ENCODE measurements around the gene XXYLT1.
"Not testable (repeated sequence)": the region's sequence is repeated elsewhere in the genome, so short reads cannot be mapped to it uniquely, and the experiment has no call there.

Gene XXYLT1

DNA sequence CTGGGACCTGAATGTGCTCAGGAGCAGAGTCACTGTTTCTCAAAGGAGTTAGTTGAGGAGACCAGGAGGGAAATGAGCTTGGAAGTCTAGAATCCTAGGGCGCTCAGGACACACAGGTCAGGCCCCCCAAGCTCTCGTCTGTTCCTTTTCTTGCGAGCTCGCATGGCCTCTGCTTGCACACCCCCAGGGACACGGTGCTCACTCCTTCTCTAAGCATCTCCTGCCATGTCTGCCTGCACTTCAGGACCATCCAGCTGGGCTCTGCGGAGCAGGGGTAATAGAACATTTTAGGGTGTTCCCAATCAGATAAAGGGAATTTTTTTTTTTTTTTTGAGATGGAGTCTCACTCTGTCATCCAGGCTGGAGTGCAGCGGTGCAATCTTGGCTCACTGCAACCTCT is 213.2 kb downstream of the XXYLT1 start:
- DNase-seq, result no peak

GRCh38 chr3:195056506-195056905 is 214.5 kb downstream of the XXYLT1 start:
- no peak for DNase-seq

GRCh38 chr3:195054311-195054710 is 216.6 kb downstream of the XXYLT1 start:
- no peak for DNase-seq

DNA sequence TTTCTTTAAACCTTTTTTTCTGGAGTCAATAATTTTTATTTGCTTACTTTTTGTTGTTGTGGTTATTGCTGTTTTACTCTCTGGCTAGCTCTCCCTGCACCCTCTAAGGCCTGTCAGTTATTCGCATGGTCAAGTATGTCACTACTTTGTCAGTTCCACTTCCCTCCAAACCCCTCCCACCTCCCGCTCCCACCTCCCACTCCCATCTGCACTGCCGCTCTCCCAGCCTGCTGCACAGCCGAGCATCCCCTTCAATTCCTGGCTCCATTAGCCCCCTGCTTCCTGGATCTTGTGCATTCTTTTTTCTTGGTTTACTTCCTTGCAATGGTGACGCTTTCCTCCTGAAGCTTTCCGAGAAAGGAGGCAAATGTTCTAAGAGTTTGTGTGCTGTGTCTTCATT is 218.0 kb downstream of the XXYLT1 start:
- no peak for DNase-seq

- not testable (repeated sequence) for DNase-seq
These were observed 220.7 kb downstream of the XXYLT1 start for GRCh38 chr3:195050296-195050695.

- no peak for DNase-seq
These were observed 222.7 kb downstream of the XXYLT1 start for GRCh38 chr3:195048059-195048905.

DNA sequence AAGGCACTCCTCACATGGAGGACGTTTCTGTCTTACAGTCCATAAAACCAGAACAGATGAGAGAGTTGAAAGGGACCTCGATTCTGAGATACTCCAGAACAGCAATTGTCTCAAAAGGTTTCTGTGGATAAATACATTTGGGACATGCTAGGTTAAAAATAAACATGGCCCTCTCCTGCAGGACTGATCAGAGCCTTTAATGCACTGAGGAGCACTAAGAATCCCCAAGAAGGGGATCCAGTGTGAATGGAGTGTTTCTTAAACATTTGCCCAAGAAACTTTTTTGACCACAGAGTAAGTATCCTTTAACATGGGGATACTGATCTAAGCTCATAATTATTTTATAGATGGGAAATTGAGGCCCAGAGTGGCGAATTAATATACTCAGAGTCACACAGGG is 223.4 kb downstream of the XXYLT1 start:
- no peak for DNase-seq

GRCh38 chr3:195046441-195046840 is 224.5 kb downstream of the XXYLT1 start:
- DNase-seq, result no peak

- no peak for DNase-seq
These were observed 225.3 kb downstream of the XXYLT1 start for GRCh38 chr3:195045481-195046210.

DNA sequence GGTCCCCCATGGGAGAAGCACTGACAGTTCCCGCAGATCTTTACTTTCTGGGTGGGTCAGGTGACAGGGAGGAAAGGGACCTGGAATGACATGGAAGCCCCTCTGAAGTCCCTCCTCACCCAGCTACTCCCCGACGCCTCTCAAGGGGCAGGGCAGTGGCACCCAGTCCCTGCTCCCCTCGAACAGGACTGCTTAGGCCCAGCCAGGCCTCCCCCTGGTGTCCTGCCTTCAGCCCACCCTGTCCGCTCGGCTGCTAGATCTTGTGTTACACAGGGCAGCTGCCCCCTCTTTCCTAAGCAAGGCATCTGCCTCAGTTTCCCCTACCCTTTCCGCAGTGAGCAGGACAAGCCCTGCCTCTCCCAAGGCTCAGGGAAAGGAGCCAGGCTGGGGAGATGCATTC is 226.5 kb downstream of the XXYLT1 start:
- DNase-seq, result no peak

DNA sequence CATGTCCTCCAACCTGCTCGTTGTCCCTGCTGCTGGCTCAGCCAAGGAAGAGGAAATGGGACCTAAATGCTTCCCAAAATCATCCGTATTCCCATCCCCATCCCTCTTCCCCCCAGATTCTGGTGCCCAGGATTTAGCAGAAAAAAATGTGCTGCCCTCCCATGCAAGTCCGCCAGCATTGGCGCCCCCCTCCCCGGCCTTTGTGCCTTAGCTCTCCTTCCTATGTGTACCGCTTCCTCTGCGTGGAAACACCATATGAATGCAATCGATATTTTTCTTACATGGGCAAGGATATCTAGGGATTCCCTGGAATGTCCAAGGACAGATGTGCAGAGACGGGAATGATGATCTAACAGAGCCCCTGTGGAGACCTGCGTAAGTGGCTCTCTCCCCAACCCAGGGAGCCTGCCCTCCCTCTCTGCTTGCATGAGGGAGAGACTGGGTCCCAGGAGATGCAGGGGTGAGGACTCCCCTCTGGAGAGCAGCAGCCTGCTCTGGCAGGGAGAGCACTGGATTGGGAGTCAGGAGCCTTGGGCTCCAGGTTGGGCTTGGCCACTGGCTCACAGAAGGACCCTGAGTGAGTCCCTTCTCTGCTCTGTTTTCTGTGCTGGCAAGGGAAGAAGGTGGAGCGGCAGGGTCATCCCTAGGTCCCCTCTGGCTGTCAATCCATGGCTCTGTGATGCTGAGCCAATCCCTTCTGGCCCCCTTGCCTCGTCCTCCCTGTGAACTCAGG is 227.2 kb downstream of the XXYLT1 start:
- no peak for DNase-seq

- DNase-seq, result no peak
These were observed 228.0 kb downstream of the XXYLT1 start for GRCh38 chr3:195042743-195043606.

- DNase-seq, result no peak
These were observed 228.9 kb downstream of the XXYLT1 start for GRCh38 chr3:195041871-195042742.

DNA sequence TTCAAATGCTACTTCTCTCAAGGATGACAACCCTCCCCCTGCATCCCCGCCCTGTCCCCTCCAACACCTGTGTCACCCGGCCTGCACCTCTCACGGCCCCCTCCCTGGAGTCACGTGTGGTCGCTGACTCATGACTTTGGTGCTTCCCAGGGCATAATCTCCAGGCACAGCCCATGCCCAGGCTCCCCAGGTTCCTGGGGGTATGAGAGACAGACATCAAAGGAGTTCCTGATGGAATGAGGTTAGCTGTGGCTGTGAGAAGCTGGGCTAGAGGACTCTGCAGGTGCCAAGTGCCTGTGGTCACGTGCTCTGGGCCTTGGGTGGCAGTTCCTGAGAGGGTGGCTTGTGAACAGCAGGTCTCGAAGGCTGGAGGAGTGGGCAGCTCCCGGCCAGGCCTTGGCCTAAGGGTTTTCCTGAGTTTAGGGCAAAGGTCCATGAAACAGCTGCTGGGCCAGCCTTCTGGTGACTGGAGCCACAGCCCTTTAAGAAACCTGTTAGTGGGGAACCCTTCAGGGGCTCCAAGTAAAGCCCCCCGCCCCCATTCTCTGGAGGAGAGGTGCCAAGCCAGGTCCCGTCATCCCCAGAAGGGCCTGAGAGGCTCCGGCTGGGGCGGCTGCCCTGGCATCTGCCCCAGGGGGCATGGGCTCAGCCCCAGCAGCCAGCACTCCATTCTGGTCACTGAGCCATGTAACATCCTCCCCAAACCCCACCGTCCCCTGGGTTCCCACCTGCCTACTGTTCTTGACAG is 230.0 kb downstream of the XXYLT1 start:
- no peak for DNase-seq

DNA sequence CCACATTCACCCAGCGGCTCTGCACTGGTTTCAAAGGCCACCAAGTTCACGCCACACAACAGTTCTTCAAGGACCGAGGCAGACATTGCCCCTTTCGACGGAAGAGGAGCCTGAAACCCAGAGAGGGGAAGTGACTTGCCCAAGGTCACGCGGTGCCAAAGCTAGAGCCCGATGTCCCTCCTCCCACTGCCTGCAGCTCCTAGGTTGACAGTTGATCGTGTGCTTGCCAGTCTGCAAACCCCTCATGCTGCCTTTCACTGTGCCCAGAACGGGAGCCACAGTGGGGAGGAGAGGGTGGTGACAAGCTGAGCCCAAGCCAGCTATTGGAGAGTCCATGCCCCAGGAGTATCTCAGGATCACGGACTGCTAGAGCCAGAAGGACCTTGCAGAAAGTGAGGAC is 230.9 kb downstream of the XXYLT1 start:
- no peak for DNase-seq

DNA sequence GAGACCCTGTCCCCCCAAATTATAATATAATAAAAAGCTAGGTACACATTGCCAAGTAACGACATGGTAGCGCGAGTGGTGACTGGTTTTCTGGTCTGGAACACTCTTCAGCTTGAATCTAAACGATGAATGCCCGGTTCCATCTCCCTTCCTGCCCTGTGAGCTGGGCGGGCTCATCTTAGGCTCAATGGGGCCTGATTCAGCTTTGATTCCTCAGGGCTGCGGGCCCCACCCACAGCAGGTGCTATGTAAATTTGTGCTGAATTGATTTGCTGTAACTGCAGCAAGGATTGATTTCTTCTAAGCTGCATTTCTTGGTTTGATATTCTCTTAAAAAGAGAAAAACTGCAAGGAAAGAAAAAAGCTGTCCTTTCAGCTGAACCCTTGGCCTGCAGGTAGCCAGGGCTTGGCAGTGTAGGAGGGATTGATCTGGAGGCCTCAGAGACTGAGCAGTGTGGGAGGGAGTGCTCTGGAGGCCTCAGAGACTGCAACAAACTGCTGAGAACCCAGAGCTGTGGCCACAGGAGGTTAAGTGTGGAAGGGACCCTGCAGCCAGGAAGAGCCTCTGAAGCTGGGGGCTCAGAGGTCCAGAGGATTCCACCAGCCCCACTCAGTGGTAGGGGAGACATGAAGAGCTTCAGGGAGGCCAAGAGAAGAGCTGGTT is 231.6 kb downstream of the XXYLT1 start:
- DNase-seq, result no peak

DNA sequence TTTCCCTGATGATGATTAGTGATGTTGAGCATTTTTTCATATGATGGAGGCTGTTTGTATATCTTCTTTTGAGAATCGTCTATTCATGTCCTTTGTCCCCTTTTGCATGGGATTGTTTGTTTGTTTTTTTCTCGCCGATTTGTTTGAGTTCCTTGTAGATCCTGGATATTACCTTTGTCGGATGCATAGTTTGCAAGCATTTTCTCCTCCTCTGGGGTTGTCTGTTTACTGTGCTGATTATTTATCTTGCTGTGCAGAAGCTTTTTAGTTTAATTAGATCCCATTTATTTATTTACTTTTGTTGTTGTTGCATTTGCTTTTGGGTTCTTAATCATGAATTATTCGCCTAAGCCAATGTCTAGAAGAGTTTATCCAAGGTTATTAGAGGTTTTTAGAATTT is 232.8 kb downstream of the XXYLT1 start:
- no peak for DNase-seq

- not testable (repeated sequence) for DNase-seq
These were observed 233.4 kb downstream of the XXYLT1 start for GRCh38 chr3:195037586-195037985.

- DNase-seq, result no peak
These were observed 234.0 kb downstream of the XXYLT1 start for GRCh38 chr3:195036974-195037373.

GRCh38 chr3:195036574-195036973 is 234.4 kb downstream of the XXYLT1 start:
- DNase-seq, result no peak
